ENCODE measurements around the gene NUCB1. TPM values are rescaled to one million over a fixed set of nuclear protein-coding genes. Genes with fewer than 3 reads are reported as not detected.

Gene NUCB1
- total and polyA plus RNA-seq, 2 donors (not counting 3 experiments of a cell fraction or from before 2014, with no cell fraction given), result 194 to 231 TPM

- Histone ChIP-seq H2AFZ (ENCODE audit: low read depth, low read length) (peak overlapping the region; percentile 73), H3K4me2 (ENCODE audit: insufficient read depth, low read length) (peak overlapping the region; percentile 37), H4K20me1 (replicated peaks; ENCODE audit: control insufficient read depth, extremely low read depth, insufficient read depth, low read length) (no peaks in the 10 kb centered on the region), H3K4me3 (replicated peaks in 1 of 3; ENCODE audit: insufficient read depth in 1 of 3, low read depth in 1 of 3, low read length in 3 of 3) (peak overlapping the region in 1 of 3 experiments; percentile 23), H3K27ac (ENCODE audit: insufficient read depth, low read depth, low read length) (no peak overlapping the region), H3K9me1 (replicated peaks; ENCODE audit: control insufficient read depth, extremely low read depth, insufficient read depth, low read length) (no peaks in the 10 kb centered on the region), H3K9ac (replicated peaks; ENCODE audit: extremely low read depth, insufficient read depth, low read length) (no peak overlapping the region), H3K4me1 (ENCODE audit: control insufficient read depth, extremely low read depth, insufficient read depth, low read length) (peaks cover 9% of the 10 kb centered on the region), H3K9me3 (replicated peaks; ENCODE audit: control insufficient read depth, insufficient read depth, low read length) (no peaks in the 10 kb centered on the region), H3K36me3 (ENCODE audit: control insufficient read depth in 2 of 2, extremely low read depth in 1 of 2, insufficient read depth in 2 of 2, low read length in 2 of 2) (no peaks in the 10 kb centered on the region), H3K79me2 (ENCODE audit: control insufficient read depth, insufficient read depth, low read length) (peaks cover 4% of the 10 kb centered on the region), H3K27me3 (ENCODE audit: control insufficient read depth in 2 of 2, insufficient read depth in 2 of 2, low read length in 2 of 2) (no peaks in the 10 kb centered on the region)
- intact Hi-C loops (cut with micrococcal nuclease) (no loop called here), dilution Hi-C loops (cut with MboI; ENCODE audit: extremely low pct_ligation_motif_present, low sequenced_read_pairs) (no loop called here)
- no TSS peak for BruUV-seq (replicated peaks)
- FAIRE-seq (no peak), DNase-seq (ENCODE audit: low read depth, low spot score) (no peak)
- TF ChIP-seq MYC (IDR thresholded peaks at IDR 0.05; ENCODE audit: low read depth, low read length) (no peak), MAX (IDR thresholded peaks at IDR 0.05; ENCODE audit: insufficient read depth, insufficient read length) (no peak), EZH2 (IDR thresholded peaks at IDR 0.05; ENCODE audit: borderline replicate concordance, low read depth, low read length, severe bottlenecking) (no peak), GATA2 (IDR thresholded peaks at IDR 0.05; ENCODE audit: insufficient read depth, insufficient read length, low read depth, low read length) (no peak), CTCF (IDR thresholded peaks at IDR 0.05; ENCODE audit: extremely low read depth in 1 of 2, insufficient read depth in 1 of 2, low read depth in 1 of 2, low read length in 2 of 2) (no peak), POLR2A (IDR thresholded peaks at IDR 0.05; ENCODE audit: low read depth, low read length) (no peak), FOS (IDR thresholded peaks at IDR 0.05; ENCODE audit: borderline replicate concordance, insufficient read depth, low read length) (no peak), JUN (IDR thresholded peaks at IDR 0.05; ENCODE audit: borderline replicate concordance, insufficient read depth, insufficient read length, low read depth) (no peak), POLR2AphosphoS5 (IDR thresholded peaks at IDR 0.05; ENCODE audit: insufficient read depth, low read depth, low read length) (no peak)
- ChIA-PET CTCF (interaction anchor here (2.1 to 2.6 kb wide), 2 partner anchors 25 to 72 kb away, joined by 7 to 9 read pairs; no protein-coding TSS in a partner anchor), POLR2A (no interaction called here)
Measured at GRCh38 chr19:48867746-48868113, 32.4 kb upstream of the NUCB1 start.

Measured in endothelial cell of umbilical vein (primary cell).